GM19099 (cell line): Measurements from ENCODE around the gene AMFR.

Experiments used
- POLR2A ChIP-seq: IDR thresholded peaks from 3 replicates; pipeline ENCODE4 v1.6.1; 2011; ENCODE audit warnings: low read depth; ENCODE audit not compliant: insufficient read length; ENCODE audit errors: extremely low read depth

Gene AMFR

GRCh38 chr16:56338566-56339318 is 86.6 kb downstream of the AMFR start:
- no peak for TF ChIP-seq POLR2A

DNA sequence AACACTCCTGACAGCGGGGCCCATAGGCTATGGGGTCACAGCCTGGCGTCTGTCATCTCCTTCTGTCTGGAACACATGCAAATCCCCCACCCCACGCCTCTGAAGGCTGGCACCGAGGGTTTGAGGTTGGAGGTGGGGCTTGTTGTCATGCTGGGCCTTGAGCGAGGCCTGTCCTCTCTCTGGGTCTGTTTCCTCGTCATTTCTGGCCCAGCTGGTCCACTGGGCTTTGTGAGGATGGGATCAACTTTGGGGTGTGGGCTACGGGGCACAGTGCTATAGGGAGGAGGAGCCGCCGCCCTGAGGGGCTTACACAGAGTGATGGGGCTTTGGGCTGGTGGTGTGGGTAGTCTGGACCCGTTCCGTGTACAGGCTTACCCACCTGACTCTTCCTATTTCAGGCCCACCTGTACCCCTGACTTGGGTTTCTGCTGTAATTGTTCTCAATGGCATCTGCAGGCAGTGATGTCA is 87.5 kb downstream of the AMFR start:
- TF ChIP-seq POLR2A = no peak

- no peak for TF ChIP-seq POLR2A
Measured at GRCh38 chr16:56337131-56337857, 88.1 kb downstream of the AMFR start.

GRCh38 chr16:56336711-56337110 is 88.6 kb downstream of the AMFR start:
- TF ChIP-seq POLR2A = no peak

GRCh38 chr16:56336071-56336688 is 89.2 kb downstream of the AMFR start:
- TF ChIP-seq POLR2A = no peak

GRCh38 chr16:56334761-56335160 is 90.6 kb downstream of the AMFR start:
- no peak for TF ChIP-seq POLR2A

- no peak for TF ChIP-seq POLR2A
Measured at GRCh38 chr16:56332464-56333079, 92.8 kb downstream of the AMFR start.

DNA sequence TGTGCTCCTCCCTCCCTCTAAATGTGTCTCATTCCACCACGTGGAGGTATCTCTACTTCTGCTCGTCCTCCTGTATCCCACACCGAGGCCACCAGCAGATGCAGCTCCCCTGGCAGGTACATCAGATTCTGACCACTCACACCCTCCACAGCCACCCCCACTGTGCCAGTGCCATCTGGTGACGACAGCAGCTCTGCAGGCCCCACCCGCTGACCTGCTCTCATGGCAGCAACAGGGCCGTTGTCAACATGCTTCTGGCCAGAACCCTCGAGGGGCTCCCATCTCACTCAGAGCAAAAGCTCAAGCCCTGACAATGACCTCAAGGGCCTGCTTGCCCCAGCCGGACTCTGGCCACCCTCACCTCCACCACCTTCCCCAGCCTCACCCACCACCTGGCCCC is 93.4 kb downstream of the AMFR start:
- no peak for TF ChIP-seq POLR2A

DNA sequence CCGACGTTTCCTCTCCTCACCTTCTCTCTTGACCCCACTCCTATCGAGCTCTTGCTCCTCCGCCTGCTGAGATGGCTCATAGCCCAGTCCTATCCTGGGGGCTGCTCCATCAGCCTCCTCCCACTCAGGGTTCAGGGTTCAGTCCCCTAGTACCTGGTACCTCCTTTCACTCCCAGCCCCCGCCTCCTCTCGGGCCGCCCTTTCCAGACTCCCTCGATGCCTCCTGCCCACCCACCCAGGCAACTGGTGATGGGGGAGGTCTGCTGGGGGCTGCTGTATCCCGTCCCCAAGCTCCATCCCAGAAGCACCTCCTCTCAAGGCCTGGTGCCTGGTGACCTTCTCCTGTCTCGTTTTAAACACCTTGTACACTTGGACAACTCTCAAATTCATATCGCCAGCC is 93.9 kb downstream of the AMFR start:
- TF ChIP-seq POLR2A = no peak

GRCh38 chr16:56330476-56330875 is 94.9 kb downstream of the AMFR start:
- no peak for TF ChIP-seq POLR2A

DNA sequence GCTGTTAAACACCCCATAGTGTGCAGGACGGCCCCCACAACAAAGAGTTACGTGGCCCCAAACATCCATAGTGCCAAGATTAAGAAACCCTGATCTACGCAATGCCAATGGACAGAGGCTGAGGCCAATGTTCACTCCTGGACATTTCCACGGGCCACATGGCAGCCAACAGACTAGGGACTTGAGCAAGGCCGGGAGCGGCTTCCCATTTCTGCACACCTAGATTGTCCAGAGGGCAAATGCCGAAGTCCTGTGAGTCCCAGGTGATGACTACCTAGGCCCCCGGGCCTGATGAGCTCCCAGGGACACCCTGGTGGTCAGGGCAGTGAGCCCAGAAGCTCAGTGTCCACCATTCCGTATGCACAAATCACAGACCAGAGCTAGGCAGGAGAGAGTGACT is 95.5 kb downstream of the AMFR start:
- TF ChIP-seq POLR2A = no peak

GRCh38 chr16:56328276-56329022 is 96.9 kb downstream of the AMFR start:
- TF ChIP-seq POLR2A = no peak

GRCh38 chr16:56327929-56328258 is 97.5 kb downstream of the AMFR start:
- no peak for TF ChIP-seq POLR2A

DNA sequence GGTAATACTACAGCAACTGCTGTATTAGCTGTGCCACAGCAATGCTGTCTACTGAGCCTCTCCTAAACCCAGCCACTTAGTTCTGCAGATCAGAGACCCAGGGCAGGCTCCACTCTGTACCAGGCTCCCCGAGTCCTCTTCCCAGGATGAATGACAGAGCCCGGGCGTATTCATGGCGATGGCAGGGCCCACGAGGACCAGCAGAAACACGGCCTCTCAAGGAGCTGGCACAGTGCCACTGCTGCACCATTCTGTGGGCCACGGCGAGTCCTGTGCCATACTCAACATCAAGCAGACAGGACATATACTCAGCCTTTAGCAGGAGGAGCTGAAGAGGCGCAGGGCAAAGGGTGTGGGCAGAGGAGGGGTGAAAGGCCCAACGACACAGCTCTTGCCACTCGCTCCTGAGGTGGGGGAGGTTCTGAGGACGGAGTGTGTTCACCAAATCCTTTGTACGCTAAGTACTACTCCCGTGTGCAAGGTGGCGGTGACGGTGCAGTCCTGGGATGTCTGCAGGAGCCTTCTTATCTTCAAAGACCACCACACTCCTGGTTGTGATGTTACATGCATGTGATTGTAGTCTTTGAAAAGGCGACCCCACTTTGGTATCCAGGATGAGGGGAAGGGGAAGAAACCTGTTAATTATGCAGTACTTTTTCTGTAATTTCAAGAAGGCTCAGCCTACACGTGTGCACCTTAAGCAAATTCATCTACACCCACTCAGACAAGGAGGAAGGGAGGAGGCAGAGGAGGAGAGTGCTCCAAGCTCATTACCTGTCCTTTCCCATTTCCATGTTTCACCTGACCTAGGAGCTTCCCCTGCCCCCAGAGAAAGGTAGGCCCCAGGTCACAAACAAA is 98.0 kb downstream of the AMFR start:
- TF ChIP-seq POLR2A = no peak
